Measurements from ENCODE around the gene EML6.

Gene EML6

DNA sequence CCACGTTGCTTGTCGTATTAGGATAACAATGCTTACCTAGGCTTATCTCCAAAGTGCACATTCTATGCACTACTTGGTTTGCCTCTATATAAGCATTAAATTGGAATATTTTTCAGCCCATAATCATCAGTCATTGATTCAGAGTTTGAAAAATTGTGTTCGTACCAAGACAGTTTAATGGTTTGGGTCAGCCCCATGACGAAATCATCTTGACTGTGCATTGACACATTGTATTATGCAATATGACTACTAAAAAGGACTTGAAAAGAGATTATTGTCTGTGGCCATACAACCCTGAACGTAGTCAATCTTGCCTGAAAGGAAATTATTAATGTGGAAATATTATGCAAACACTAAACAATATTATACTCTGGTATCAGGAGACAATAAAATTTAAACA, 141.3 kb downstream of the EML6 start:
- no peaks in the 10 kb centered on the region for H3K79me2 ChIP-seq (ENCODE audit: insufficient read depth, low read length)
- H3F3A ChIP-seq (ENCODE audit: low read depth), result no peaks in the 10 kb centered on the region
- no peaks in the 10 kb centered on the region for H3K36me3 ChIP-seq (ENCODE audit: insufficient read depth, low read length)
- TF ChIP-seq, protein P1, sequence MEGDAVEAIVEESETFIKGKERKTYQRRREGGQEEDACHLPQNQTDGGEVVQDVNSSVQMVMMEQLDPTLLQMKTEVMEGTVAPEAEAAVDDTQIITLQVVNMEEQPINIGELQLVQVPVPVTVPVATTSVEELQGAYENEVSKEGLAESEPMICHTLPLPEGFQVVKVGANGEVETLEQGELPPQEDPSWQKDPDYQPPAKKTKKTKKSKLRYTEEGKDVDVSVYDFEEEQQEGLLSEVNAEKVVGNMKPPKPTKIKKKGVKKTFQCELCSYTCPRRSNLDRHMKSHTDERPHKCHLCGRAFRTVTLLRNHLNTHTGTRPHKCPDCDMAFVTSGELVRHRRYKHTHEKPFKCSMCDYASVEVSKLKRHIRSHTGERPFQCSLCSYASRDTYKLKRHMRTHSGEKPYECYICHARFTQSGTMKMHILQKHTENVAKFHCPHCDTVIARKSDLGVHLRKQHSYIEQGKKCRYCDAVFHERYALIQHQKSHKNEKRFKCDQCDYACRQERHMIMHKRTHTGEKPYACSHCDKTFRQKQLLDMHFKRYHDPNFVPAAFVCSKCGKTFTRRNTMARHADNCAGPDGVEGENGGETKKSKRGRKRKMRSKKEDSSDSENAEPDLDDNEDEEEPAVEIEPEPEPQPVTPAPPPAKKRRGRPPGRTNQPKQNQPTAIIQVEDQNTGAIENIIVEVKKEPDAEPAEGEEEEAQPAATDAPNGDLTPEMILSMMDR (conservative IDR thresholded peaks at IDR 0.05; ENCODE audit: low read length), result no peak
- TF ChIP-seq EZH2phosphoT487 (IDR thresholded peaks at IDR 0.05; ENCODE audit: borderline replicate concordance), result no peak
- no peaks in the 10 kb centered on the region for H3K9me2 ChIP-seq (replicated peaks; ENCODE audit: low read depth, low read length)
- no peaks in the 10 kb centered on the region for H3K27me3 ChIP-seq (ENCODE audit: insufficient read depth, low read length, poor library complexity, severe bottlenecking)
- no peak overlapping the region for H3K4me2 ChIP-seq (ENCODE audit: low read depth, low read length, poor library complexity, severe bottlenecking)
- H3K9me3 ChIP-seq (ENCODE audit: insufficient read depth, low read depth, low read length), result no peaks in the 10 kb centered on the region
- no peak overlapping the region for H3K9ac ChIP-seq (ENCODE audit: low read depth, low read length, poor library complexity, severe bottlenecking)
- peaks cover 9% of the 10 kb centered on the region for H3K4me1 ChIP-seq (ENCODE audit: insufficient read depth, low read length, poor library complexity, severe bottlenecking)
- no peaks in the 10 kb centered on the region for H4K20me1 ChIP-seq (ENCODE audit: insufficient read depth, low read length, poor library complexity, severe bottlenecking)
- H2AFZ ChIP-seq (ENCODE audit: low read length), result no peak overlapping the region
- H3K4me3 ChIP-seq (ENCODE audit: low read length, poor library complexity, severe bottlenecking), result no peak overlapping the region

DNA sequence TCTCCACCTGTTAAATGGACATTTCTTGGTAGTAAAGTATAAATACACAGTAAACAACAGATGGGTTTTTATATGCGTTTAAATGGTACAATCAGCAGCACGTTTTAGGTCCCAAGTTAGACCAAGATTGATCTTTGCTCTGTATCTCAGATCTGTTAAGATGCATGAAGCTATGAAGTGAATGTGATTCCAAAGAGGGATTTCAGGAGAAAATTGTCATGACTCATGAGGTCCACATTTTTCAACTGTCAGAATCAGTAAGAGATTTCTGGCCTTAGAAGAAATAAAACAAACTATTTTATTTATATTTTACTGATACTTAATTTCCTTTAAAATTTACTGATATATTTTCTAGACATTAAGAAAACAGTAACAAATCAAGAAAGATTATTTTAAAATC, 142.7 kb downstream of the EML6 start:
- TF ChIP-seq, protein P1 (conservative IDR thresholded peaks at IDR 0.05; ENCODE audit: low read length), result no peak
- no peak for TF ChIP-seq EZH2phosphoT487 (IDR thresholded peaks at IDR 0.05; ENCODE audit: borderline replicate concordance)
- no peaks in the 10 kb centered on the region for H3K9me2 ChIP-seq (replicated peaks; ENCODE audit: low read depth, low read length)
- no peak overlapping the region for H3K4me2 ChIP-seq (ENCODE audit: low read depth, low read length, poor library complexity, severe bottlenecking)
- H3K79me2 ChIP-seq (ENCODE audit: insufficient read depth, low read length), result no peaks in the 10 kb centered on the region
- no peaks in the 10 kb centered on the region for H3K27me3 ChIP-seq (ENCODE audit: insufficient read depth, low read length, poor library complexity, severe bottlenecking)
- H3F3A ChIP-seq (ENCODE audit: low read depth), result no peaks in the 10 kb centered on the region
- H2AFZ ChIP-seq (ENCODE audit: low read length), result no peak overlapping the region
- no peaks in the 10 kb centered on the region for H4K20me1 ChIP-seq (ENCODE audit: insufficient read depth, low read length, poor library complexity, severe bottlenecking)
- H3K9me3 ChIP-seq (ENCODE audit: insufficient read depth, low read depth, low read length), result no peaks in the 10 kb centered on the region
- no peak overlapping the region for H3K9ac ChIP-seq (ENCODE audit: low read depth, low read length, poor library complexity, severe bottlenecking)
- peaks cover 9% of the 10 kb centered on the region for H3K4me1 ChIP-seq (ENCODE audit: insufficient read depth, low read length, poor library complexity, severe bottlenecking)
- no peaks in the 10 kb centered on the region for H3K36me3 ChIP-seq (ENCODE audit: insufficient read depth, low read length)
- no peak overlapping the region for H3K4me3 ChIP-seq (ENCODE audit: low read length, poor library complexity, severe bottlenecking)

DNA sequence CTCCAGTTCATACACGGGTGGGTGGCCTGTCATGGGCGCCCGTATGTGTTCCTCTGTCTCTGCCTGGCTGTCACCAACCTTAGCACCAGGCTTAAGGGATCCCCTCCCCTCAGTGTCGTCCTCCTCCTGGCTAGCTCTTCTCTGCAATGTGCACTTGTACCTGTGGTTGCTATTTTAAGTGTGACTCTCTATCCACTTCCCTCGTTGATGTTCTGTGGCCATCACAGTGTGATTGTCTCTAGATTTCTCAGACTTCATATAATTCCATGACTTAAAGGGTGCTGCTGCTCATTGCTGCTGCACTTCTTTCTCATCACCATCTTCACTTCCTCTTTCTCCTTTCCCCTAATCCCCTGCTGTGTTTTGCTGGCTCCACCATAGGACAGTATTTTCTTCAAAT, 143.4 kb downstream of the EML6 start:
- peak overlapping the region; percentile 84 for H2AFZ ChIP-seq (ENCODE audit: low read length)
- H3K79me2 ChIP-seq (ENCODE audit: insufficient read depth, low read length), result no peaks in the 10 kb centered on the region
- no peak overlapping the region for H3K9ac ChIP-seq (ENCODE audit: low read depth, low read length, poor library complexity, severe bottlenecking)
- H3K36me3 ChIP-seq (ENCODE audit: insufficient read depth, low read length), result no peaks in the 10 kb centered on the region
- TF ChIP-seq EZH2phosphoT487 (IDR thresholded peaks at IDR 0.05; ENCODE audit: borderline replicate concordance), result no peak
- TF ChIP-seq, protein P1 (conservative IDR thresholded peaks at IDR 0.05; ENCODE audit: low read length), result no peak
- no peak overlapping the region for H3K4me2 ChIP-seq (ENCODE audit: low read depth, low read length, poor library complexity, severe bottlenecking)
- H3K9me2 ChIP-seq (replicated peaks; ENCODE audit: low read depth, low read length), result no peaks in the 10 kb centered on the region
- H3K4me3 ChIP-seq (ENCODE audit: low read length, poor library complexity, severe bottlenecking), result no peak overlapping the region
- no peaks in the 10 kb centered on the region for H3K9me3 ChIP-seq (ENCODE audit: insufficient read depth, low read depth, low read length)
- H3F3A ChIP-seq (ENCODE audit: low read depth), result no peaks in the 10 kb centered on the region
- no peaks in the 10 kb centered on the region for H4K20me1 ChIP-seq (ENCODE audit: insufficient read depth, low read length, poor library complexity, severe bottlenecking)
- no peaks in the 10 kb centered on the region for H3K27me3 ChIP-seq (ENCODE audit: insufficient read depth, low read length, poor library complexity, severe bottlenecking)
- peaks cover 9% of the 10 kb centered on the region for H3K4me1 ChIP-seq (ENCODE audit: insufficient read depth, low read length, poor library complexity, severe bottlenecking)
